Limb (tissue), 2 donors: Measurements from ENCODE around the gene TFDP1.

Experiments
- DNase-seq, 2 donors: peaks; one replicate each; pipeline ENCODE4 v3.0.0-alpha.2; 2016; ENCODE audit errors: extremely low spot score in 2 of 2

TFDP1 gene

GRCh38 chr13:113630804-113631203, 46.3 kb downstream of the TFDP1 start:
- no peak for DNase-seq

GRCh38 chr13:113631341-113632095, 47.0 kb downstream of the TFDP1 start:
- DNase-seq = no peak

GRCh38 chr13:113632706-113633484, 48.3 kb downstream of the TFDP1 start:
- DNase-seq = no peak

- DNase-seq = no peak
These were observed 48.9 kb downstream of the TFDP1 start for GRCh38 chr13:113633485-113633873.

GRCh38 chr13:113634279-113635047, 49.9 kb downstream of the TFDP1 start:
- DNase-seq = no peak

GRCh38 chr13:113635048-113635420, 50.5 kb downstream of the TFDP1 start:
- no peak for DNase-seq

- no peak for DNase-seq
These were observed 51.2 kb downstream of the TFDP1 start for GRCh38 chr13:113635709-113636108.

- DNase-seq = no peak
These were observed 51.9 kb downstream of the TFDP1 start for GRCh38 chr13:113636266-113636963.

GRCh38 chr13:113637262-113638160, 53.0 kb downstream of the TFDP1 start:
- no peak for DNase-seq

GRCh38 chr13:113638173-113638746, 53.7 kb downstream of the TFDP1 start:
- DNase-seq = no peak

GRCh38 chr13:113638806-113639205, 54.3 kb downstream of the TFDP1 start:
- no peak for DNase-seq

GRCh38 chr13:113639616-113640262, 55.2 kb downstream of the TFDP1 start:
- no peak for DNase-seq

- DNase-seq = no peak
These were observed 56.9 kb downstream of the TFDP1 start for GRCh38 chr13:113641426-113641825.

GRCh38 chr13:113642563-113642962, 58.0 kb downstream of the TFDP1 start:
- no peak for DNase-seq

- DNase-seq = no peak
These were observed 59.0 kb downstream of the TFDP1 start for GRCh38 chr13:113643593-113643992.

- DNase-seq = no peak
These were observed 60.2 kb downstream of the TFDP1 start for GRCh38 chr13:113644800-113645199.

- no peak for DNase-seq
These were observed 60.8 kb downstream of the TFDP1 start for GRCh38 chr13:113645329-113645728.

GRCh38 chr13:113646376-113646775, 61.8 kb downstream of the TFDP1 start:
- DNase-seq = peak in 1 of 2 donors; percentile 53

GRCh38 chr13:113646921-113647340, 62.4 kb downstream of the TFDP1 start:
- DNase-seq = peak in 1 of 2 donors; percentile 27
